ENCODE data around the gene NEBL.

The NEBL gene

DNA sequence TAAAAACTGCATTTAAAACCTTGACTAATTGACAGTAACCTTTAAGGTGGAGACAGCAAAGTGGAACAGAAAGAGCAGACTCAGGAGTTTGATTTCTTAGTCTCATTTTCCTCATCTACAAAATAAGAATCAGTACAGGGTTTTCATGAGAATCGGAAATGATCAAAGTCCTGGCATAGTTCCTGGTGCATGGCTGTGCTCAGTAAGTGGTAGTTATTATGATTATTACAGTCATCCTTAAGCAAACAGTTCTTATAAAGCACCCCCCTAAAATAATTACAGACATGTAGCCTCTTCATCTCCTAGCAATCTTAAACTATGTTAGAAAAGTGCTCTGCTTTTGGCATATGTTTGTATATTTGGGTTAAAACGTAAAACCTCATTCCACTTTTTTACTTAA is 18.0 kb downstream of the NEBL start:
- Histone ChIP-seq H4K20me1 (ENCODE audit: insufficient read depth, low read length) (no peaks in the 10 kb centered on the region), H3K4me2 (ENCODE audit: low read length) (no peak overlapping the region), H3K4me3 (ENCODE audit: low read depth, low read length, poor library complexity, severe bottlenecking) (no peak overlapping the region), H3K36me3 (ENCODE audit: insufficient read depth, low read length) (no peaks in the 10 kb centered on the region), H2AFZ (ENCODE audit: low read length) (no peak overlapping the region), H3K27me3 (ENCODE audit: insufficient read depth, low read length) (no peaks in the 10 kb centered on the region), H3K9me3 (ENCODE audit: low read length) (no peaks in the 10 kb centered on the region), H3K27ac (ENCODE audit: low read depth, low read length, poor library complexity, severe bottlenecking) (no peak overlapping the region), H3K79me2 (ENCODE audit: insufficient read depth, low read length) (no peaks in the 10 kb centered on the region), H3K9ac (ENCODE audit: low read length) (no peak overlapping the region), H3F3A (ENCODE audit: insufficient read depth, low read length) (0 out of 2 replicates have a peak, but pooled peaks cover 3% of the 10 kb centered on the region), H3K9me2 (ENCODE audit: low read depth, low read length) (no peaks in the 10 kb centered on the region), H3K4me1 (ENCODE audit: insufficient read depth, low read length, severe bottlenecking) (no peaks in the 10 kb centered on the region)
- no peak for TF ChIP-seq EZH2 (IDR thresholded peaks at IDR 0.05; ENCODE audit: borderline replicate concordance, low read length)
- TF ChIP-seq, protein P1, sequence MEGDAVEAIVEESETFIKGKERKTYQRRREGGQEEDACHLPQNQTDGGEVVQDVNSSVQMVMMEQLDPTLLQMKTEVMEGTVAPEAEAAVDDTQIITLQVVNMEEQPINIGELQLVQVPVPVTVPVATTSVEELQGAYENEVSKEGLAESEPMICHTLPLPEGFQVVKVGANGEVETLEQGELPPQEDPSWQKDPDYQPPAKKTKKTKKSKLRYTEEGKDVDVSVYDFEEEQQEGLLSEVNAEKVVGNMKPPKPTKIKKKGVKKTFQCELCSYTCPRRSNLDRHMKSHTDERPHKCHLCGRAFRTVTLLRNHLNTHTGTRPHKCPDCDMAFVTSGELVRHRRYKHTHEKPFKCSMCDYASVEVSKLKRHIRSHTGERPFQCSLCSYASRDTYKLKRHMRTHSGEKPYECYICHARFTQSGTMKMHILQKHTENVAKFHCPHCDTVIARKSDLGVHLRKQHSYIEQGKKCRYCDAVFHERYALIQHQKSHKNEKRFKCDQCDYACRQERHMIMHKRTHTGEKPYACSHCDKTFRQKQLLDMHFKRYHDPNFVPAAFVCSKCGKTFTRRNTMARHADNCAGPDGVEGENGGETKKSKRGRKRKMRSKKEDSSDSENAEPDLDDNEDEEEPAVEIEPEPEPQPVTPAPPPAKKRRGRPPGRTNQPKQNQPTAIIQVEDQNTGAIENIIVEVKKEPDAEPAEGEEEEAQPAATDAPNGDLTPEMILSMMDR (IDR thresholded peaks at IDR 0.05; ENCODE audit: low read length): no peak

GRCh38 chr10:20877986-20878983 is 18.8 kb downstream of the NEBL start:
- H3K27ac ChIP-seq (ENCODE audit: low read depth, low read length, poor library complexity, severe bottlenecking): no peak overlapping the region
- no peak overlapping the region for H3K9ac ChIP-seq (ENCODE audit: low read length)
- H3K4me1 ChIP-seq (ENCODE audit: insufficient read depth, low read length, severe bottlenecking): no peaks in the 10 kb centered on the region
- H3K79me2 ChIP-seq (ENCODE audit: insufficient read depth, low read length): no peaks in the 10 kb centered on the region
- H3K4me3 ChIP-seq (ENCODE audit: low read depth, low read length, poor library complexity, severe bottlenecking): no peak overlapping the region
- no peak overlapping the region for H2AFZ ChIP-seq (ENCODE audit: low read length)
- no peaks in the 10 kb centered on the region for H3K36me3 ChIP-seq (ENCODE audit: insufficient read depth, low read length)
- H4K20me1 ChIP-seq (ENCODE audit: insufficient read depth, low read length): no peaks in the 10 kb centered on the region
- no peaks in the 10 kb centered on the region for H3K9me2 ChIP-seq (ENCODE audit: low read depth, low read length)
- H3K27me3 ChIP-seq (ENCODE audit: insufficient read depth, low read length): no peaks in the 10 kb centered on the region
- TF ChIP-seq, protein P1 (IDR thresholded peaks at IDR 0.05; ENCODE audit: low read length): no peak
- TF ChIP-seq EZH2 (IDR thresholded peaks at IDR 0.05; ENCODE audit: borderline replicate concordance, low read length): no peak
- no peaks in the 10 kb centered on the region for H3K9me3 ChIP-seq (ENCODE audit: low read length)
- no peaks in the 10 kb centered on the region for H3F3A ChIP-seq (ENCODE audit: insufficient read depth, low read length)
- H3K4me2 ChIP-seq (ENCODE audit: low read length): no peak overlapping the region

DNA sequence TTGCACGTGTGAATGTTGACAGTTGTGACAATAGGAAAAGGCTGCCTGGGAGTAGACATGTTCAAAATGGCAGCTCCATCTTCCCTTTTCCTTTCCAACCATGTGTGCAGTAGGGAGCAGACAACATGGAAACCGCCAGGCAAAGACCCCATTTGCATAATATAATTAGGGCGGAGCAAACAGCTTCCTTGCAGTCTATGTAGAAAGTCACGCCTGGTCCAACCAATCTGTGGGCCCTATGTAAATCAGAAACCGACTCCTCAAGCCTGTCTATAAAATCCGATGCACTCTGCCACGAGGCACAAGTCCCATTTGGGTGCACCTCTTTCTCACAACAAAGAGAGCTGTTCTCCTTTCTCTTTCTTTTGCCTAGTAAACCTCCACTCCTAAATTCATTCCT is 19.6 kb downstream of the NEBL start:
- Histone ChIP-seq H3K4me3 (ENCODE audit: low read depth, low read length, poor library complexity, severe bottlenecking) (no peak overlapping the region), H2AFZ (ENCODE audit: low read length) (no peak overlapping the region), H3K4me2 (ENCODE audit: low read length) (no peak overlapping the region), H3K79me2 (ENCODE audit: insufficient read depth, low read length) (no peaks in the 10 kb centered on the region), H3K27ac (ENCODE audit: low read depth, low read length, poor library complexity, severe bottlenecking) (no peak overlapping the region), H3K36me3 (ENCODE audit: insufficient read depth, low read length) (no peaks in the 10 kb centered on the region), H3K4me1 (ENCODE audit: insufficient read depth, low read length, severe bottlenecking) (no peaks in the 10 kb centered on the region), H4K20me1 (ENCODE audit: insufficient read depth, low read length) (no peaks in the 10 kb centered on the region), H3K9me3 (ENCODE audit: low read length) (no peaks in the 10 kb centered on the region), H3K27me3 (ENCODE audit: insufficient read depth, low read length) (no peaks in the 10 kb centered on the region), H3F3A (ENCODE audit: insufficient read depth, low read length) (no peaks in the 10 kb centered on the region), H3K9ac (ENCODE audit: low read length) (no peak overlapping the region), H3K9me2 (ENCODE audit: low read depth, low read length) (no peaks in the 10 kb centered on the region)
- TF ChIP-seq, protein P1 (IDR thresholded peaks at IDR 0.05; ENCODE audit: low read length): no peak
- TF ChIP-seq EZH2 (IDR thresholded peaks at IDR 0.05; ENCODE audit: borderline replicate concordance, low read length): no peak
